ENCODE measurements around the gene ME2. TPM values are rescaled to one million over a fixed set of nuclear protein-coding genes. Genes with fewer than 3 reads are reported as not detected.
"Not testable (repeated sequence)": the region's sequence is repeated elsewhere in the genome, so short reads cannot be mapped to it uniquely, and the experiment has no call there.

ME2 gene
- total RNA-seq, 1 experiment from 2014 or later, result 49.4 TPM

DNA sequence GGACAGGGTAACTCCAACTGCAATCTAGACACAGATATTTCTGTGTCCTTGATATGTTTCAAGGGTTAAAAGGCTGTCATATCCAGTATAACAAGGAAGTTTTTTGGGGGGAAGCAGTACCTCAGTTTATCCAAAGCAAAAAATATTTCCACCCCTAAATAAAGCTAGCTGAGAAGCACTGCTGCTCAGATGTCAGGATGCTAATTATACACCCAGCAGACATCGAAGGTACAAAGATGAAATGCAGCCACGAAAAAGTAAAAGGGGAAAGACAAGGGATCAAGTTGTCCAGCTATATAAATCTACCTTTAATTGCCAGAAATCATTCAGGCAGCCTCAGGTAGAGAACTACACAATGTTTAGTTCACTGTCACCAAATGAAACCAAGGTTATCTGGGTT, 115.1 kb downstream of the ME2 start:
- Histone ChIP-seq H3K4me2 (ENCODE audit: insufficient read depth, insufficient read length, low read length) (no peak overlapping the region), H3K27me3 (ENCODE audit: insufficient read depth, low read length) (no peaks in the 10 kb centered on the region), H3K56ac (ENCODE audit: insufficient read length, low read depth, low read length) (no peak overlapping the region), H2BK20ac (ENCODE audit: low read depth, low read length, poor library complexity, severe bottlenecking) (no peak overlapping the region), H3T11ph (ENCODE audit: low read length) (no peak overlapping the region), H4K8ac (replicated peaks; ENCODE audit: insufficient read length, low read depth, low read length) (no peak overlapping the region), H3K4ac (ENCODE audit: low read depth, low read length) (no peak overlapping the region), H3K79me1 (ENCODE audit: insufficient read depth, low read depth, low read length, poor library complexity, severe bottlenecking) (no peaks in the 10 kb centered on the region), H2BK120ac (ENCODE audit: low read depth, low read length, poor library complexity, severe bottlenecking) (no peak overlapping the region), H3K4me1 (ENCODE audit: insufficient read depth, low read length) (no peaks in the 10 kb centered on the region; the same call in 1 of the 2 replicates), H4K5ac (ENCODE audit: insufficient read length, low read depth, low read length) (no peak overlapping the region), H3K14ac (ENCODE audit: insufficient read depth, low read length) (no peak overlapping the region), H2AFZ (ENCODE audit: low read length) (no peak overlapping the region), H3K23ac (ENCODE audit: insufficient read length, low read depth, low read length) (no peak overlapping the region), H4K20me1 (ENCODE audit: control insufficient read depth, insufficient read depth, insufficient read length) (no peaks in the 10 kb centered on the region), H3K9me3 (ENCODE audit: control insufficient read depth, low read depth, low read length) (no peaks in the 10 kb centered on the region), H2BK12ac (ENCODE audit: insufficient read length, low read depth, low read length) (no peak overlapping the region), H3K79me2 (ENCODE audit: insufficient read depth, low read length) (no peaks in the 10 kb centered on the region), H3K27ac (ENCODE audit: insufficient read length, low read depth, low read length) (no peak overlapping the region), H3K23me2 (ENCODE audit: insufficient read length, low read depth, low read length, poor library complexity, severe bottlenecking) (no peaks in the 10 kb centered on the region), H2BK15ac (ENCODE audit: low read depth, low read length) (no peak overlapping the region), H3K18ac (ENCODE audit: insufficient read length, low read depth, low read length) (no peak overlapping the region), H4K91ac (ENCODE audit: insufficient read length, low read depth, low read length) (no peak overlapping the region), H2AK5ac (ENCODE audit: insufficient read length, low read length) (no peak overlapping the region), H3K9ac (ENCODE audit: extremely low read depth, insufficient read length, low read length) (no peak overlapping the region), H2BK5ac (ENCODE audit: insufficient read length, low read length) (no peak overlapping the region)
- DNase-seq, result no peak
- Mint-ChIP-seq H3K27me3 (ENCODE audit: low read depth) (no peaks in the 10 kb centered on the region), H3K36me3 (ENCODE audit: insufficient read depth in 1 of 3, low read depth in 3 of 3) (peaks cover 0 to 4% (median 0%) of the 10 kb centered on the region in 3 experiments; a peak in 1 of 7 replicates), H3K9me3 (peaks cover 3 to 4% of the 10 kb centered on the region in 2 experiments; a peak in 3 of 5 replicates), H3K27ac (no peak overlapping the region), H3K4me3 (no peak overlapping the region), H3K4me1 (peaks cover 11 to 22% of the 10 kb centered on the region in 2 experiments)
- TF ChIP-seq, protein P1, sequence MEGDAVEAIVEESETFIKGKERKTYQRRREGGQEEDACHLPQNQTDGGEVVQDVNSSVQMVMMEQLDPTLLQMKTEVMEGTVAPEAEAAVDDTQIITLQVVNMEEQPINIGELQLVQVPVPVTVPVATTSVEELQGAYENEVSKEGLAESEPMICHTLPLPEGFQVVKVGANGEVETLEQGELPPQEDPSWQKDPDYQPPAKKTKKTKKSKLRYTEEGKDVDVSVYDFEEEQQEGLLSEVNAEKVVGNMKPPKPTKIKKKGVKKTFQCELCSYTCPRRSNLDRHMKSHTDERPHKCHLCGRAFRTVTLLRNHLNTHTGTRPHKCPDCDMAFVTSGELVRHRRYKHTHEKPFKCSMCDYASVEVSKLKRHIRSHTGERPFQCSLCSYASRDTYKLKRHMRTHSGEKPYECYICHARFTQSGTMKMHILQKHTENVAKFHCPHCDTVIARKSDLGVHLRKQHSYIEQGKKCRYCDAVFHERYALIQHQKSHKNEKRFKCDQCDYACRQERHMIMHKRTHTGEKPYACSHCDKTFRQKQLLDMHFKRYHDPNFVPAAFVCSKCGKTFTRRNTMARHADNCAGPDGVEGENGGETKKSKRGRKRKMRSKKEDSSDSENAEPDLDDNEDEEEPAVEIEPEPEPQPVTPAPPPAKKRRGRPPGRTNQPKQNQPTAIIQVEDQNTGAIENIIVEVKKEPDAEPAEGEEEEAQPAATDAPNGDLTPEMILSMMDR (conservative IDR thresholded peaks at IDR 0.05), result no peak
- no CpG with 5 or more reads among the region's 2 CpGs for WGBS (ENCODE audit: extremely low coverage, insufficient read length, low lambda C conversion rate)

DNA sequence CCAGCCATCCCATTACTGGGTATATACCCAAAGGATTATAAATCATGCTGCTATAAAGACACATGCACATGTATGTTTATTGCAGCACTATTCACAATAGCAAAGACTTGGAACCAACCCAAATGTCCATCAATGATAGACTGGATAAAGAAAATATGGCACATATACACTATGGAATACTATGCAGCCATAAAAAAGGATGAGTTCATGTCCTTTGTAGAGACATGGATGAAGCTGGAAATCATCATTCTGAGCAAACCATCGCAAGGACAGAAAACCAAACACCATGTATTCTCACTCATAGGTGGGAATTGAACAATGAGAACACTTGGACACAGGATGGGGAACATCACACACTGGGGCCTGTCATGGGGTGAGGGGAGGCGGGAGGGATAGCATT, 124.3 kb downstream of the ME2 start:
- H2BK5ac ChIP-seq (ENCODE audit: insufficient read length, low read length); H2BK15ac ChIP-seq (ENCODE audit: low read depth, low read length); H2BK20ac ChIP-seq (ENCODE audit: low read depth, low read length, poor library complexity, severe bottlenecking); H3K27me3 ChIP-seq (ENCODE audit: insufficient read depth, low read length); H3K4me3 Mint-ChIP-seq; H2AK5ac ChIP-seq (ENCODE audit: insufficient read length, low read length); H3K14ac ChIP-seq (ENCODE audit: insufficient read depth, low read length); H3K27ac ChIP-seq (ENCODE audit: insufficient read length, low read depth, low read length); H3K18ac ChIP-seq (ENCODE audit: insufficient read length, low read depth, low read length); H3K79me2 ChIP-seq (ENCODE audit: insufficient read depth, low read length); H3K9ac ChIP-seq (ENCODE audit: extremely low read depth, insufficient read length, low read length); H4K91ac ChIP-seq (ENCODE audit: insufficient read length, low read depth, low read length); H3K4me2 ChIP-seq (ENCODE audit: insufficient read depth, insufficient read length, low read length); H3K79me1 ChIP-seq (ENCODE audit: insufficient read depth, low read depth, low read length, poor library complexity, severe bottlenecking); H3T11ph ChIP-seq (ENCODE audit: low read length); H3K56ac ChIP-seq (ENCODE audit: insufficient read length, low read depth, low read length); H2BK12ac ChIP-seq (ENCODE audit: insufficient read length, low read depth, low read length); H3K9me3 ChIP-seq (ENCODE audit: control insufficient read depth, low read depth, low read length); H3K27ac Mint-ChIP-seq; H3K36me3 Mint-ChIP-seq (ENCODE audit: insufficient read depth in 1 of 3, low read depth in 3 of 3); H2AFZ ChIP-seq (ENCODE audit: low read length); H4K8ac ChIP-seq (replicated peaks; ENCODE audit: insufficient read length, low read depth, low read length); H4K20me1 ChIP-seq (ENCODE audit: control insufficient read depth, insufficient read depth, insufficient read length); H3K4me1 ChIP-seq (ENCODE audit: insufficient read depth, low read length); H3K27me3 Mint-ChIP-seq (ENCODE audit: low read depth); H3K23ac ChIP-seq (ENCODE audit: insufficient read length, low read depth, low read length); H4K5ac ChIP-seq (ENCODE audit: insufficient read length, low read depth, low read length); H3K4ac ChIP-seq (ENCODE audit: low read depth, low read length); DNase-seq; H2BK120ac ChIP-seq (ENCODE audit: low read depth, low read length, poor library complexity, severe bottlenecking); H3K23me2 ChIP-seq (ENCODE audit: insufficient read length, low read depth, low read length, poor library complexity, severe bottlenecking): not testable (repeated sequence)
- H3K9me3 Mint-ChIP-seq, result peaks cover 13 to 14% of the 10 kb centered on the region in 2 experiments; a peak in 4 of 5 replicates
- peaks cover 14 to 20% of the 10 kb centered on the region in 2 experiments for H3K4me1 Mint-ChIP-seq
- WGBS (ENCODE audit: extremely low coverage, insufficient read length, low lambda C conversion rate), result no CpG with 5 or more reads among the region's 2 CpGs

Data from H9 (cell line).